IMR-90 (cell line): ENCODE results near the gene CALML4. TPM values are rescaled to one million over a fixed set of nuclear protein-coding genes. Genes with fewer than 3 reads are reported as not detected.

Source experiments
- ATAC-seq: fragments of 200-7000 bp; cut with Tn5 transposase; 2 replicates; pipeline ENCODE4 v1.9.1; 2020; ENCODE audit warnings: low read depth, mild to moderate bottlenecking, moderate library complexity
- BruUV-seq: library from RNA; stranded (reverse); fragments of 400-500 nt; replicated peaks from 2 replicates; lab custom pipeline; 2021; lab: Mats Ljungman, UMichigan
- CTCF ChIA-PET: fragments of 300-600 bp; formaldehyde crosslinking; extraction: SDS; loops from one replicate; lab custom pipeline; 2021; ENCODE audit warnings: antibody characterized with exemption; lab: Yijun Ruan, JAX
- POLR2A ChIA-PET: fragments of 300-600 bp; sonication (Branson Sonifier 250); formaldehyde crosslinking; loops from one replicate; lab custom pipeline; 2022; ENCODE audit warnings: antibody characterized with exemption; ENCODE audit not compliant: unreplicated experiment; lab: Charles Lee
- DNase-seq: peaks from one replicate; pipeline ENCODE4 v3.0.0; 2013
- H2AFZ ChIP-seq: replicated peaks from 2 replicates; pipeline ENCODE3; 2013; ENCODE audit warnings: low read length, mild to moderate bottlenecking; ENCODE audit not compliant: poor library complexity
- H2AK5ac ChIP-seq: 2 replicates; pipeline ENCODE4 v1.6.1; 2013; ENCODE audit warnings: low read depth, low read length, inconsistent platforms
- H2AK9ac ChIP-seq: replicated peaks from 2 replicates; pipeline ENCODE3; 2013; ENCODE audit warnings: mild to moderate bottlenecking, low read depth, low read length, moderate library complexity; ENCODE audit not compliant: poor library complexity
- H2BK120ac ChIP-seq: 2 replicates; pipeline ENCODE4 v1.6.1; 2013; ENCODE audit warnings: low read depth, low read length, inconsistent platforms
- H2BK15ac ChIP-seq: 3 replicates; pipeline ENCODE4 v1.6.1; 2013; ENCODE audit warnings: low read depth, low read length, inconsistent platforms
- H2BK20ac ChIP-seq: 2 replicates; pipeline ENCODE4 v1.6.1; 2013; ENCODE audit warnings: low read depth, mild to moderate bottlenecking, inconsistent platforms, low read length, moderate library complexity
- H2BK5ac ChIP-seq: 2 replicates; pipeline ENCODE4 v1.6.1; 2013; ENCODE audit warnings: mild to moderate bottlenecking, low read depth, low read length, inconsistent platforms; ENCODE audit not compliant: poor library complexity, severe bottlenecking
- H3K14ac ChIP-seq: replicated peaks from 2 replicates; pipeline ENCODE4 v1.6.1; 2013; ENCODE audit warnings: low read depth, low read length, inconsistent platforms
- H3K18ac ChIP-seq: 2 replicates; pipeline ENCODE4 v1.6.1; 2013; ENCODE audit warnings: low read depth, low read length, control low read depth
- H3K23ac ChIP-seq: 2 replicates; pipeline ENCODE4 v1.6.1; 2013; ENCODE audit warnings: low read depth, low read length, inconsistent platforms
- H3K27ac ChIP-seq: 2 replicates; pipeline ENCODE4 v1.5.1; 2013; ENCODE audit warnings: mild to moderate bottlenecking, control low read depth, low read length; ENCODE audit not compliant: insufficient read depth
- H3K27me3 ChIP-seq: 2 replicates; pipeline ENCODE4 v1.6.1; 2013; ENCODE audit warnings: low read length; ENCODE audit not compliant: control insufficient read depth, insufficient read depth
- H3K36me3 ChIP-seq: 2 replicates; pipeline ENCODE4 v1.6.1; 2013; ENCODE audit warnings: low read length, mixed read lengths; ENCODE audit not compliant: control insufficient read depth, insufficient read depth
- H3K4ac ChIP-seq: 2 replicates; pipeline ENCODE4 v1.6.1; 2013; ENCODE audit warnings: low read depth, low read length, inconsistent platforms
- H3K4me1 ChIP-seq: 2 replicates; pipeline ENCODE4 v1.6.1; 2013; ENCODE audit warnings: low read length, mixed read lengths; ENCODE audit not compliant: control insufficient read depth, insufficient read depth
- H3K4me2 ChIP-seq: 2 replicates; pipeline ENCODE4 v1.6.1; 2013; ENCODE audit warnings: low read depth, mild to moderate bottlenecking, control low read depth, low read length, moderate library complexity
- H3K4me3 ChIP-seq: 2 replicates; pipeline ENCODE4 v1.5.1; 2013; ENCODE audit warnings: low read depth, mild to moderate bottlenecking, control low read depth, low read length, moderate library complexity; ENCODE audit not compliant: insufficient read depth
- H3K56ac ChIP-seq: 2 replicates; pipeline ENCODE4 v1.6.1; 2013; ENCODE audit warnings: low read length, inconsistent platforms; ENCODE audit not compliant: insufficient read depth; ENCODE audit errors: extremely low read depth
- H3K79me1 ChIP-seq, 2 experiments: 2 replicates each; pipeline ENCODE4 v1.6.1; 2013; ENCODE audit warnings: low read length in 2 of 2, inconsistent platforms in 1 of 2, low read depth in 1 of 2
- H3K9ac ChIP-seq: 2 replicates; pipeline ENCODE4 v1.6.1; 2013; ENCODE audit warnings: low read depth, low read length, control low read depth
- H3K9me1 ChIP-seq: 2 replicates; pipeline ENCODE4 v1.6.1; 2013; ENCODE audit warnings: low read length, inconsistent platforms; ENCODE audit not compliant: insufficient read depth
- H3K9me3 ChIP-seq: 2 replicates; pipeline ENCODE4 v1.6.1; 2013; ENCODE audit warnings: low read length; ENCODE audit not compliant: control insufficient read depth, insufficient read depth
- H4K20me1 ChIP-seq: 2 replicates; pipeline ENCODE4 v1.6.1; 2013; ENCODE audit warnings: low read length, inconsistent platforms; ENCODE audit not compliant: insufficient read depth
- H4K5ac ChIP-seq: 2 replicates; pipeline ENCODE4 v1.6.1; 2013; ENCODE audit warnings: mild to moderate bottlenecking, low read depth, low read length, control low read depth
- H4K8ac ChIP-seq, 2 experiments: 2 replicates each; pipeline ENCODE4 v1.6.1; 2013; ENCODE audit warnings: low read depth in 2 of 2, low read length in 2 of 2, control low read depth in 1 of 2, inconsistent platforms in 1 of 2
- H4K91ac ChIP-seq: 2 replicates; pipeline ENCODE4 v1.6.1; 2013; ENCODE audit warnings: low read depth, low read length, inconsistent platforms; ENCODE audit not compliant: insufficient read depth
- MAZ ChIP-seq: IDR thresholded peaks from 2 replicates; pipeline ENCODE4 v1.6.1; 2012; ENCODE audit warnings: low read depth, mild to moderate bottlenecking, low read length, improper control_type of control experiment, moderate library complexity, borderline replicate concordance
- WGBS, 2 experiments: methylation state at CpG; one replicate each; pipeline versions ENCODE4 v1.1.5 to v1.1.7; 2013; ENCODE audit warnings: missing lambda C conversion rate in 2 of 2; ENCODE audit not compliant: insufficient read length in 1 of 2; ENCODE audit errors: extremely low coverage in 2 of 2; 5-methylcytosine and 5-hydroxymethylcytosine counted together
- dilution Hi-C: fragments of 300-500 bp; cut with HindIII; formaldehyde crosslinking; loops from one replicate; pipeline ENCODE4 v1.14.3; 2018; ENCODE audit warnings: low sequenced_read_pairs; ENCODE audit not compliant: unreplicated experiment
- in situ Hi-C: fragments of 300-500 bp; cut with MboI; formaldehyde crosslinking; loops from 3 replicates; pipeline ENCODE4 v1.14.3; 2019; ENCODE audit warnings: low sequenced_read_pairs, inconsistent platforms, mixed read lengths
- intact Hi-C: fragments of 100-400 bp; cut with micrococcal nuclease; formaldehyde crosslinking; loops from 2 replicates; pipeline ENCODE4 v1.10.0; 2022
- polyA plus RNA-seq, 3 experiments: library from polyadenylated mRNA; depleted of rRNA; stranded (reverse); fragments of >200 nt; gene quantifications; 2 replicates each; pipeline ENCODE4 v1.2.3, GENCODE V29; 2012; ENCODE audit warnings: low replicate concordance in 1 of 3
- total RNA-seq: library from RNA; depleted of rRNA; stranded (reverse); fragments of >200 nt; gene quantifications from 2 replicates; pipeline ENCODE4 v1.2.3, GENCODE V29; 2012

The CALML4 gene
- total and polyA plus RNA-seq, 2 of the 4 experiments (the other 2 are of a cell fraction): 0.36 to 1.3 TPM

- peaks cover 4 to 5% of the 10 kb centered on the region in 2 experiments; a peak in 2 of 4 replicates for H3K79me1 ChIP-seq
- H2BK120ac ChIP-seq: no peak overlapping the region
- no peak overlapping the region for H2BK5ac ChIP-seq
- H3K23ac ChIP-seq: no peak overlapping the region
- H3K4ac ChIP-seq: no peak overlapping the region
- no peak overlapping the region for H2BK15ac ChIP-seq
- no peak overlapping the region for H3K27ac ChIP-seq
- 0 out of 2 replicates have a peak, but pooled peaks cover 1% of the 10 kb centered on the region for H3K9me1 ChIP-seq
- no TSS peak for BruUV-seq
- H2AFZ ChIP-seq: no peak overlapping the region
- ChIA-PET CTCF (no interaction called here), POLR2A (no interaction called here)
- dilution Hi-C loops (no loop called here), in situ Hi-C loops (no loop called here), intact Hi-C loops (no loop called here)
- WGBS, 2 experiments: 93% methylated on average over 3 of the region's 11 CpGs; no CpG with 5 or more reads in 1 of the 2 experiments
- no peak overlapping the region for H3K4me3 ChIP-seq
- H3K9ac ChIP-seq: no peak overlapping the region
- no peak for DNase-seq
- H3K56ac ChIP-seq: no peak overlapping the region
- no peaks in the 10 kb centered on the region for H3K4me1 ChIP-seq
- H3K4me2 ChIP-seq: no peak overlapping the region
- no peak overlapping the region for H2BK20ac ChIP-seq
- H3K18ac ChIP-seq: no peak overlapping the region
- no peak overlapping the region for H2AK5ac ChIP-seq
- no peaks in the 10 kb centered on the region for H3K27me3 ChIP-seq
- no peak overlapping the region for H4K8ac ChIP-seq
- no peak overlapping the region for H4K5ac ChIP-seq
- no peak overlapping the region for H4K91ac ChIP-seq
- no peaks in the 10 kb centered on the region for H3K9me3 ChIP-seq
- ATAC-seq: no peak
- H4K20me1 ChIP-seq: no peaks in the 10 kb centered on the region
- no peak for TF ChIP-seq MAZ
- no peak overlapping the region for H2AK9ac ChIP-seq
- H3K36me3 ChIP-seq: peaks cover 5% of the 10 kb centered on the region; the same call in 1 of the 2 replicates
- H3K14ac ChIP-seq: no peak overlapping the region
Observed at GRCh38 chr15:68197661-68198437, 7.3 kb downstream of the CALML4 start.
